GM12864 (cell line): Measurements from ENCODE around the gene KYAT1.

Experiments used
- DNase-seq: peaks from one replicate; pipeline ENCODE4 v3.0.0-alpha.2; 2011; ENCODE audit warnings: low read depth
- H3K4me3 ChIP-seq: 2 replicates; pipeline ENCODE4 v1.5.1; 2011; ENCODE audit warnings: mild to moderate bottlenecking, low read depth, low read length, control low read depth
- TF ChIP-seq, protein P1 (sequence below): IDR thresholded peaks from 2 replicates; pipeline ENCODE4 v1.5.1; 2011; ENCODE audit warnings: low read depth, mild to moderate bottlenecking, moderate library complexity, low read length, control low read depth, inconsistent platforms; ENCODE audit errors: missing control alignments

The KYAT1 gene

DNA sequence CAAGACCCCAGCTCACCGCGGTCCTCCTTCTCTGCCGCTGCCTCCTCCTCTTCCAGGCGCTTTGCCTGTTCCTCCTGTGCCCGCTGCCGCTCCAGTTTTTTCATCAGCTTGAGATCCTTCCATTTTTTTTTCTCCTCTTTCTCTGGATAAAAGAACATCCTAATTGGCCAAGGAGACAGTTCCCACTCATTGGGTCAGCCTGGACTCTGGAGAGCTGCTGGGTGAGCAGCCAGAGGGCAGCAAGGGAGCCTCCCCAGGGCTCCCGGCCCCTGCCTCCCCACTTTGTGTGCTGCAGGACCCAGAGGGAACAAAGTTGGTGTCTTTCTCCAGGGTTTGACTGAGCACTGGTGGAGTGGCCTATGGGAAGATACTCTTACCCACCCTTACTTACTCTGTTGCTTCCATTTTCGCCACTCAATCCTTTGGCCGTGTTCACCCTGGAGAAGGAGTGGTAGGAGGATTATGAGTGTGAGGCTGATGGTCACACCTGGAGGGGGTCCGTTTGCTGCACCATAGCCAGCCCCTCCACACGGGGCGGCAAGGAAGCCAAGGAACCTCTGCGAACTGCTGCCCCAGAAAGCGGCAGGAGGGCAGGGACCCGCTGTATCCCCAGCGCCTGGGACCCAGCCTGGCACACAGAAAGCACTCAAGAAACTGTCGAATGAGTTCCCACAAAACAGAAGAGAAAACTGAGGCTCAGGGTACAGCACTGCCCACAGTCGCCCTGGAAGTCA is 52.9 kb downstream of the KYAT1 start:
- DNase-seq: no peak
- H3K4me3 ChIP-seq: peak overlapping the region; percentile 68
- TF ChIP-seq, protein P1, sequence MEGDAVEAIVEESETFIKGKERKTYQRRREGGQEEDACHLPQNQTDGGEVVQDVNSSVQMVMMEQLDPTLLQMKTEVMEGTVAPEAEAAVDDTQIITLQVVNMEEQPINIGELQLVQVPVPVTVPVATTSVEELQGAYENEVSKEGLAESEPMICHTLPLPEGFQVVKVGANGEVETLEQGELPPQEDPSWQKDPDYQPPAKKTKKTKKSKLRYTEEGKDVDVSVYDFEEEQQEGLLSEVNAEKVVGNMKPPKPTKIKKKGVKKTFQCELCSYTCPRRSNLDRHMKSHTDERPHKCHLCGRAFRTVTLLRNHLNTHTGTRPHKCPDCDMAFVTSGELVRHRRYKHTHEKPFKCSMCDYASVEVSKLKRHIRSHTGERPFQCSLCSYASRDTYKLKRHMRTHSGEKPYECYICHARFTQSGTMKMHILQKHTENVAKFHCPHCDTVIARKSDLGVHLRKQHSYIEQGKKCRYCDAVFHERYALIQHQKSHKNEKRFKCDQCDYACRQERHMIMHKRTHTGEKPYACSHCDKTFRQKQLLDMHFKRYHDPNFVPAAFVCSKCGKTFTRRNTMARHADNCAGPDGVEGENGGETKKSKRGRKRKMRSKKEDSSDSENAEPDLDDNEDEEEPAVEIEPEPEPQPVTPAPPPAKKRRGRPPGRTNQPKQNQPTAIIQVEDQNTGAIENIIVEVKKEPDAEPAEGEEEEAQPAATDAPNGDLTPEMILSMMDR: no peak

GRCh38 chr9:128828267-128828666 is 53.5 kb downstream of the KYAT1 start:
- no peak for DNase-seq
- TF ChIP-seq, protein P1: no peak
- H3K4me3 ChIP-seq: peak overlapping the region; percentile 68

DNA sequence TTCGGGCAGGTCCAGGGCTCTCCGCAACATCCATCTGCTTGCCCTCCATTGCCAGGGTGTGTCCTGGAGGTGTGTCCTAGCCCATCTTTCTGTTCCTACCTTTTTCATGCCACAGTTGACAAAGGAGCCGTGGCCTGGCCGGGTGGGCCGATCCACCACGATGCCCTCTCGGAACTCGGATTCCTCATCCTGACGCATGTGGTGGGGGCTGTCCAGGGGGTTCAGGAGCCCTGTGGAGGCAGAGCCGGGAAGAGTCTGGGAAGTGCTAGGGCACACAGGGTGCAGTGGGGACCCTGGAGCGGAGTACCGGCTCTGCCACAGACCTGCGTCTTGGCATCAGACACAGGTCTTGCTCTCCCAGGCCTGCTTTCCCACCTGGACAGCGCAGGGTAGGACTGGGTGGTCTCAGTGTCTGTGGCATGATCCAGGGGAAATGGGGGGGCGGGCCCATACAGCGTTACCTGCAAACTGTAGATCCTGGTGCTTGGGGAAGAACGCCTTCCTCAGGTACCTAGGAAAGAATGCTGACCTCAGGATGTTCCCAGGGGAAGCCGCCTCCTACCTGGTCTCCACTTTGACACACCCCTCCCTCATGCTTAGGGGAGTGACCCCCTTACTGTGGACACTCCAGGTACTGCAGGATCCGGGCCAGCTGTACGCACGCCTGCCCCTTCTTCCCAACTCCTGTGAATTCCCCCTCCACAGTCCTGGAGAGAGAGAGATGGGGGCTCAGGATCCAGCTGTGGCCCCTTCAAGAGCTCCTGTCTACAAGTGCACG is 55.6 kb downstream of the KYAT1 start:
- TF ChIP-seq, protein P1: peak; percentile 28
- H3K4me3 ChIP-seq: no peak overlapping the region
- no peak for DNase-seq

GRCh38 chr9:128824911-128825310 is 56.8 kb downstream of the KYAT1 start:
- TF ChIP-seq, protein P1: no peak
- DNase-seq: no peak
- no peak overlapping the region for H3K4me3 ChIP-seq

GRCh38 chr9:128823903-128824406 is 57.8 kb downstream of the KYAT1 start:
- DNase-seq: no peak
- TF ChIP-seq, protein P1: no peak
- no peak overlapping the region for H3K4me3 ChIP-seq

DNA sequence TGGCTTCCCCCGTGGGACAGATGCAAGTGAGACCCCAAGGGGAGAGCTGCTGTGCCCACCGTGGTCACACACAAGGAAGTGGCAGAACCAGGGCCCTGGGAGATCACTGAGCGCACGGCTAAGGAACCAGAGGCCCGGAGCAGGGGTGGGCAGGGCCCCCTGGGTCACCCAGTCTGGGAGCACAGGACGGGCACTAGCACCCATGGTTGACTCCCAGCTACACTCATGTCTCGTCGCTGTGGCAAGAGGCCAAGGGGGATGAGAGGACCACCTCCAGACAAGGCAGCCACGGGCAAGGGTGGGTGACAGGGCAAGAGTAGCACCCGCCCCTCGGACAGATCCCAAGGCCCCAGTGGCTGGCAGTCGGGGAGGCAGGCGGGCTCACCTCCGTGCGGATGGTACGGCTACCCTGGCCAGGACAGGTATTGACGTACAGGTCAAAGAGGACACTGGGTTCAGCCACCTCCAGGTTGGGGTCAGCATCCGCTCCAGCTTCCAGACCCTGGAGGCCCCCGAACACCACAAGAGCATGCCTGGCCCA is 58.3 kb downstream of the KYAT1 start:
- H3K4me3 ChIP-seq: no peak overlapping the region
- no peak for DNase-seq
- TF ChIP-seq, protein P1: no peak
